GM18951 (cell line): ENCODE data around the gene MRPS18A.

Source experiments
- POLR2A ChIP-seq: IDR thresholded peaks from 4 replicates; pipeline ENCODE4 v1.6.1; 2011; ENCODE audit warnings: mild to moderate bottlenecking; ENCODE audit not compliant: insufficient read length, insufficient read depth; ENCODE audit errors: extremely low read depth
- in situ Hi-C: fragments of 300-500 bp; cut with MboI; formaldehyde crosslinking; loops from one replicate; pipeline ENCODE4 v1.12.0; 2022; ENCODE audit warnings: low sequenced_read_pairs, mixed read lengths, inconsistent platforms; ENCODE audit not compliant: unreplicated experiment

Gene MRPS18A

GRCh38 chr6:43724914-43725642 is 37.5 kb upstream of the MRPS18A start:
- peak; percentile 51 for TF ChIP-seq POLR2A
- in situ Hi-C loops, result no loop called here

GRCh38 chr6:43724354-43724753 is 36.8 kb upstream of the MRPS18A start:
- in situ Hi-C loops, result no loop called here

GRCh38 chr6:43723737-43724295 is 36.2 kb upstream of the MRPS18A start:
- in situ Hi-C loops, result no loop called here

More at GRCh38 chr6:43724354-43724753, 36.8 kb upstream of the MRPS18A start:
- no peak for TF ChIP-seq POLR2A

GRCh38 chr6:43722920-43723545 is 35.4 kb upstream of the MRPS18A start:
- TF ChIP-seq POLR2A, result no peak
- in situ Hi-C loops, result no loop called here

More at GRCh38 chr6:43723737-43724295, 36.2 kb upstream of the MRPS18A start:
- no peak for TF ChIP-seq POLR2A

GRCh38 chr6:43720999-43721398 is 33.4 kb upstream of the MRPS18A start:
- in situ Hi-C loops, result no loop called here
- TF ChIP-seq POLR2A, result no peak

GRCh38 chr6:43719511-43719910 is 31.9 kb upstream of the MRPS18A start:
- no peak for TF ChIP-seq POLR2A
- in situ Hi-C loops, result no loop called here

GRCh38 chr6:43718387-43719105 is 31.0 kb upstream of the MRPS18A start:
- in situ Hi-C loops, result no loop called here

GRCh38 chr6:43717822-43718221 is 30.2 kb upstream of the MRPS18A start:
- in situ Hi-C loops, result no loop called here
- TF ChIP-seq POLR2A, result no peak

More at GRCh38 chr6:43718387-43719105, 31.0 kb upstream of the MRPS18A start:
- no peak for TF ChIP-seq POLR2A

GRCh38 chr6:43717389-43717788 is 29.8 kb upstream of the MRPS18A start:
- in situ Hi-C loops, result no loop called here
- no peak for TF ChIP-seq POLR2A

- in situ Hi-C loops, result no loop called here
- TF ChIP-seq POLR2A, result no peak
Observed at GRCh38 chr6:43716099-43716498, 28.5 kb upstream of the MRPS18A start.

GRCh38 chr6:43715056-43715788 is 27.6 kb upstream of the MRPS18A start:
- in situ Hi-C loops, result no loop called here
- no peak for TF ChIP-seq POLR2A

GRCh38 chr6:43714311-43715055 is 26.9 kb upstream of the MRPS18A start:
- in situ Hi-C loops, result no loop called here
- TF ChIP-seq POLR2A, result no peak
